HG03095 (cell line): ENCODE measurements around the gene GPR32.
"Not testable (repeated sequence)": the region's sequence is repeated elsewhere in the genome, so short reads cannot be mapped to it uniquely, and the experiment has no call there.

ENCODE experiments used
- ATAC-seq: cut with Tn5 transposase; IDR thresholded peaks from one replicate; pipeline ENCODE4 v1.9.1; 2021; ENCODE audit warnings: moderate library complexity; ENCODE audit not compliant: unreplicated experiment

Gene GPR32

DNA sequence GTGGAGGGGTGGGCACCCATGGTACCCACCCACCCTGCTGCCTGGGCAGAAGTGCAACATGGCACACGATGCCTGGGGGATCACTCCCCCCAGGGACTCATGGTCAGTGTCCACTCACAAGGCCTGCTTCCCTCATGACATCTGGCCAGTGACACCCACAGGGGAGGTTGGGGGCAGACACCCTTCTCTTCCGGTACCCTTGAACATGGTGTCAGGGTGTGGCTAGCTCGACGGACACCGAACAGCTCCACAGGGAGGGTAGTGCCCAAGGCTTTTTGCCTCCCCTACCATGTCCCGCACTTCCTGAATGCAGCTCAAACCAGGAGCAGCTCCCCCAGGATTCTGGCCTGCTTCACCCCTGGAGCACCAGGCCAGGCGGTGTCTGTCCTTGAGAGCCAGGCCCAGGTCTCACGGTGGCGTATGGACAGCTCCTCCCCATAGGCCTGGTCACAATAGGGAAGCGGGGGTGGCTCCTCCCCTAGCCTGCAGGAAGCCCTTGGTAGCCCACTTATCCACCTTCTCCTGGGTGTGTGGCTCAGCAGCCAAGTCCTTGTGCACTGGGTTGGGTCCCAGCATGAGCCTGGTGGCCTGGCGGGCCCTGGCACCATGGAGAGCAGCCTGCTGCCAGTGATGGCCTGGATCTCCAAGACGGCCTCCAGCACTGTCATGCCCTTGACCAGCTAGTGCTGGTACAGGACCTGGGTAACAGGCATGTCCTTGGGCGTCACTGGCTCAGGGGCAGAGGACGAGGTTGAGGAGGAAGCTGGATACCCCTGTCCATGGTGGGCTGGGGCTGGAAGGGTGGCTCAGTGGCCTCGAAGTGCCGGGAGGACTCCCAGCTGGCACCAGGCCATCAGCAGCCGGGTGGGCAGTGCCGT lies 27.8 kb downstream of the GPR32 start:
- no peak for ATAC-seq

DNA sequence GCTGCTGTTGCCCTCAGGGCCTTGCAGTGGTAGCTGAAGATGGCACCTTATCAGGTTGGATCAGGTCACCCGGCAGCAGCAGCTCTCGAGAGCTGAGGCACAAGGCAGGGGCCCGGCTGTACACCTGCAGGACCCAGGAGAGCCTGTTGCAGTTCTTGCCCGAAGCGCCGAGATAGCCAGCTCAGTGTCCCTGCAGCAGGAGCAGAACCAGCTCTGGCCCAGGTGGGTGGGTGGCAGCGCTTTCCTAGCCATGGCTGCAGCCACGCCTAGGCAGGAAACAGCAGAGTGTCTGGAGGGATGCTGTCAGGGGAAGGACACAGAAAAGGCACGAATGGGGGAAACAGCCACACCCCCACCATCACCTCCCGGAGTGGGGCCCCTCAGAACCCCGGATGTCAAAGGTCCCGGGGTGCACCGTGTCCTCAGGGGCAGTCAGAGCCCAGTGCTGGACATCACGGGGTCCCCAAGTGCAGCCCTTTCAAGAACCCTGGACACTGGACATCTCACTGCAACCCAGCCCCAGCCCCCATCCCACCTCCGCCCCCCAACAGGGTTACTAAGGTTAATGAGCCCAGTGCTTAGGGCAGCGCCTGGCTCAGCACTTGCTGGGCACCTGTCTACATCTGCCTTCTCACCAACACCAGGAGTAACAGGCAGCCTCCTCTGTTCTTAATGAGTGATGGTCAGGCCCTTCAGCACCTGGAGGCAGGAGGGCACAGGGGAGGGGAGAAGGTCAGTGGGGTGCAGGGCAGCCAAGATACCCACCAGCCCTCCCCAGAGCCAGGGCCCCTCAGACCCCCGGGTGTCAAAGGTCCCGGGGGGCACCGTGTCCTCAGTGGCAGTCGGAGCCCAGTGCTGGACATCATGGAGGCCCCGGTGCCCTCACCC lies 28.6 kb downstream of the GPR32 start:
- no peak for ATAC-seq

DNA sequence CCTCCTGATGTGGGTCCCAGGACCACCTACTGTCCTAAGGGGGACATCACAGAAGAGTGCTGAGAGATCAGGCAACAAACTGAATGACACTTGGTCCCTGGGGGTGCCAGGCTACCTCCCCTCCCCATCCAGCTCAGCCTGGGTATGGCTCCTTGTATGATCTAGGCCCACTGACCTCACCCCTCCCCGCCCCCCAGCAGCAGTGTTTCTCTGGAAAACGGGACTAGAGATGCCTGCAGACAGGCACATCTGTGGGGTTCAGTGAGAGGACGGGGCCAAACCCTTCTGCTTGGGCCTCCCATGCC lies 29.2 kb downstream of the GPR32 start:
- ATAC-seq = no peak

DNA sequence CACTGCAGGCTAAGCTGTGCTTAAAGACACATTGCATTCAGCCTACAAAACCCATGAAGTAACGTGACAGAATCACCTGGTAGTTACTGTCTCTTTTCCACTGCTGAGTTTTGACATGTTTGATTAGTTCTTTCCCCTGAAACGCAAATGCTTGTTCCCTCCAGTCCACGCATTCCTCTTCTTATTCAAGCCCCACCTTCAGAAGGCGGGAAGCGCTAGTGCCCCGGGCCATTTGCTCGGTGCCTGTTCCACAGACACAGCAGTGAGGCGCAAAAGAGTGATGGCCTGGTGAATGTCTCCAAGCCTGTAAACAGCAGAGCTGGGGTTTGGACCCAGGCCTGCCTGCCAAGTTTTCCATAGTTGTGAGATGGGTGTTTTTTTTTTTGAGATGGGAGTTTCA lies 30.8 kb downstream of the GPR32 start:
- ATAC-seq = no peak

DNA sequence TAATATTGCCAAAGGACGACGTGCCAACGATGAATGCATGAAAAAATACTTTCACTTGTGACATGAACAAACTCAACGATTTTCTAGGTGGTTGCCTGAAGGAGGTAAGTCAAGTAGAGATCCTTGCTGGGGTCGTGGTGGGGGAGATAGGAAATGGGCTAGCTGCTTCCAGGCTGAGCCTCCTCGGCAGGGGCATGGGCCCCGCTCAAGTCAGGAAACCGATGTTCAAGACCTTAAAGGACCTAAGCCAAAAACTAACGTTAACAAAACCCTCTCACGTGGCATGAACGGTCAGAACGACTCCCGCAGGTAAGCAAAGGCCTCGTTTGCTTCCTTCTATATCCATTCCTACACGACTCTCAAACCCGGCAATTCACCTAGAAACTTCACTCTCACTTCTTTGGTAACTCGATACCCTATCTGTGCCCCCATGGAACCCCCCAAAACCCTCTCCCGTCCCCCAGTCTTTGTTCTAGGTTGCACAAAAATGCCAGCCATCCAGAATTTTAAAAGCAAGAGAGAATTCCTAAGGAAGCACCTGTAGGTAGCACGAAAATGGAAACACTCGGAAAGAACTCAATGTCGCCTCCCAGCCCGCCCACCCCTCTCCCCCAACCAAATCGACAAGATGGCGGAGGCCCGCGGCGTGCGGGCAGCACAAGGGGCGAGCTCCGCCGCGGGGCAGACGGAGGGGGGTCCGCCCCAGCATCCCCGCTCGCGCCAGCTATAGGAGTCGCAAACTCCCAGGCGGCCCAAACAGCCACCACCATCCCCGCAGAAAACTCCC lies 33.6 kb downstream of the GPR32 start:
- no peak for ATAC-seq

DNA sequence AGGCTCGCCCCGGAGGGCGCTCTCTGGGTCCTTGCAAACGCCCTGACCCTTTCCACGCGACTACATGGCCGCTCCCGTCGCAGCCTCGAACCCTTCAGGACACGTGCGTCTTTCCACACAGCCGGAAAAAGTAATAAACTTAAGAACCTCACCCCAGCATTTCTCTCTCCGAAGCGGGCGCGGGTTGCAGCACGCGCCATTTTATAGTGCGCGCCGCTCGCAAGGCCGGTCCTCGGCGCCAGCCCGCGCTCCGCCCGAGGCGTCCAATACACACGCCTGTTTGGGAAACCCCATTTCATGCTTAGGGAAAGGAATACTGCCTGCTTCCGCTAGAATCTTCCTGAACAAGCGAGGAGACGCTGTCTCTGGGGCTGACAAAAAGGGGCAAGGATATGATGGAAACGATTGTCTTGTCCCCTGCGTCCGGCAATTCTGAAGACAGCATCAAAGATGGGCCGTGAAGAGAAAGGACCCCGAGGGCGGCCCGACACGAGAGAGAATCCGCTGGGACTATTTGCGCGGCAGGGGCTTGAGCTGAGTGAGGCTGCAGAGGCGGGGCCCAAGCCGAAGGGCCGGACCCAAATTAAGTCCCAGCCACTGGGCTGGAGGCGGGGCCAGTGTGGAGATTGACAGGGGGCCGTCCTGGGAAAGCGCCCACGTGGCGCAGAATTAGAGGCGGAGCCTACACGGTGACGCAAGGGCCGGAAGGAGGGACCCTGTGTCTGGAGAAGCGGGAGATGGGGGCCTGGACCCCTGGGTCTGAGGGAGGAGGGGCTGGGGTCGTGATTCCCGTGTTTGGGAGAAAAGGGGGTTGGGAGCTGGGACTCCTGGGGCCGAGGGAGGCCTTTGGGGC lies 34.4 kb downstream of the GPR32 start:
- peak; percentile 92 for ATAC-seq

DNA sequence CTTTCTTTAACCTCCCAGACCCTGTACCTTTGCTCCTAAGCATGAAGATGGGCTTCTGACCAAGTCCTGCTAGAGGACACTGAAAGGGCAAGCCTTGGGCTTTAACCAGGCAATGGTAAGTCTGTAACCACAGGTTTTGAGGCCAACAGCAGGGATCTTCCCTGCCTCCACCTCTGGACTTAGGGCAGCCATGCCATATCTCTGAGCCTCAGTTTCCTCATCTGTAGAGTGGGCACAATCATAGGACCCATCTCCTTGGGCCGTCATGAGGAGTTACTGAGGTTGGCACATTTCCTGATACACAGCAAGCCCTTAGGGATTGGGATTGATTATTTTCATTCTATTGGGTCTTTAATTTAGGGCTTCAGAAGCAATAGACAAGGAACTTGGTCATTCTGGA lies 38.6 kb downstream of the GPR32 start:
- ATAC-seq = no peak

DNA sequence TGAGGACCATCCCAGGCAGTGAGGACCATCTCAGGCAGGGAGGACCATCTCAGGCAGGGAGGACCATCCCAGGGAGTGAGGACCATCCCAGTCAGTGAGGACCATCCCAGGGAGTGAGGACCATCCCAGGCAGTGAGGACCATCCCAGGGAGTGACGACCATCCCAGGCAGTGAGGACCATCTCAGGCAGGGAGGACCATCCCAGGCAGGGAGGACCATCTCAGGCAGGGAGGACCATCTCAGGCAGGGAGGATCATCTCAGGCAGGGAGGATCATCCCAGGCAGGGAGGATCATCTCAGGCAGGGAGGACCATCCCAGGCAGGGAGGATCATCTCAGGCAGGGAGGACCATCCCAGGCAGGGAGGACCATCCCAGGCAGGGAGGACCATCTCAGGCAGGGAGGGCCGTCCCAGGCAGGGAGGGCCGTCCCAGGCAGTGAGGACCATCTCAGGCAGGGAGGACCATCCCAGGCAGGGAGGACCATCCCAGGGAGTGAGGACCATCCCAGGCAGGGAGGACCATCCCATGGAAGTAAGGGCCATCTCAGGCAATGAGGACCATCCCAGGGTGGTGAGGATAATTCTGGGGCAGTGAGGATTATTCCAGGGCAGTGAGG lies 41.5 kb downstream of the GPR32 start:
- not testable (repeated sequence) for ATAC-seq

DNA sequence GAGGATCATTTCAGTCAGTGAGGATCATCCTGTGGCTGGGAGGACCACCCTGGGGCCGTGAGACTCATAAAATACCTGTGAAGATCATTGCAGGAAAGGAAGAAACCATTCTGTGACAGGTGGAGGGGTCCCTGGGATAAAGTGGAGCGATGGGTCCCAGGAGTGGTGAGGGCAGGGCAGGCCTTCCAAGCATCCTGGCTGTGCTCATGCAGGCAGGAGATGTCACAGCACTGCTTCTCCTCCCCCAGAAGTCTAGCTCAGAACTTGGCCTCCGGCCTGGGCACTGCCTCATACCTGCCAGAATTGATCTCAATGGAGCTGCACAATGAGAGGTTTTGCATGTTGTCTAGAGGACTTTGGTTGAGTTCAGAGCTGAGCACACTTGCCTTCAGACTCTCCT lies 42.2 kb downstream of the GPR32 start:
- no peak for ATAC-seq

DNA sequence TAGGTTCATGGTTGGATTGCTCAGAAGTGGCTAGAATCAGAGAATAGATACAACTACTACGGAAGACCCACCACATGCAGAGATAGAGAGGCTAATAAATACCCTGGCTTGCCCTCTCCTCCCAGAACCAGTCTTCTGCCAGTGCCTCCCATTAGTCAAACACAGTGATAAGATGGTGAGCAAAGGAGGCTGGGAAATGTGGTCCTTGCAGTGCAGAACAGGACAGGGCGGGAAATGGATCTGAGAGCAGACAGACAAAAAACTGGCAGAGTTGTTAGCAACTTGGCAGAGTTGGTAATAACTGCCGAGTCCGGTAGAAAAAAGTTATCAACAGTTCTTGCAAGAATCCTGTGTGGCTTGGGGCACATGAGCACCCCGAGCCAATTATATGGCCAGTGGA lies 44.6 kb downstream of the GPR32 start:
- no peak for ATAC-seq

DNA sequence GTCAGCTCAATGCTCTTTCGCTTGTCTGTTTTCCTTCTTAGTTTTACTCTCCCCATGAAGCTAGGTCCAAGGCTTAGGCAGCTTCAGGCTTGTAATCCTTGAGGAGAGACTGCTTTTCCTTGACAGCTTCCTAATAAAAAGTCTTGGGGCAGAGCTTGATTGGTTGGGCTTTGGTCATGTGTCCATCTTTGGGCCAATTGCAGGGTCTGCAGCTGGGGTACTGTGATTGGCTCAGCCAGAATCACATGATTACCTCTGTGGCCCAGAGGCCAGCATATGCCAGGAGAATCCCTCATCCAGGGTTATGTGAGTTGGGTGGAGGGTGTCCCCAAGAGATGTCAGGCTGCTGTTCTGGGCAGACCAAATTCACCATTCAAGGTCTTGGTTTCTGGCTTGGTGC lies 45.2 kb downstream of the GPR32 start:
- no peak for ATAC-seq

DNA sequence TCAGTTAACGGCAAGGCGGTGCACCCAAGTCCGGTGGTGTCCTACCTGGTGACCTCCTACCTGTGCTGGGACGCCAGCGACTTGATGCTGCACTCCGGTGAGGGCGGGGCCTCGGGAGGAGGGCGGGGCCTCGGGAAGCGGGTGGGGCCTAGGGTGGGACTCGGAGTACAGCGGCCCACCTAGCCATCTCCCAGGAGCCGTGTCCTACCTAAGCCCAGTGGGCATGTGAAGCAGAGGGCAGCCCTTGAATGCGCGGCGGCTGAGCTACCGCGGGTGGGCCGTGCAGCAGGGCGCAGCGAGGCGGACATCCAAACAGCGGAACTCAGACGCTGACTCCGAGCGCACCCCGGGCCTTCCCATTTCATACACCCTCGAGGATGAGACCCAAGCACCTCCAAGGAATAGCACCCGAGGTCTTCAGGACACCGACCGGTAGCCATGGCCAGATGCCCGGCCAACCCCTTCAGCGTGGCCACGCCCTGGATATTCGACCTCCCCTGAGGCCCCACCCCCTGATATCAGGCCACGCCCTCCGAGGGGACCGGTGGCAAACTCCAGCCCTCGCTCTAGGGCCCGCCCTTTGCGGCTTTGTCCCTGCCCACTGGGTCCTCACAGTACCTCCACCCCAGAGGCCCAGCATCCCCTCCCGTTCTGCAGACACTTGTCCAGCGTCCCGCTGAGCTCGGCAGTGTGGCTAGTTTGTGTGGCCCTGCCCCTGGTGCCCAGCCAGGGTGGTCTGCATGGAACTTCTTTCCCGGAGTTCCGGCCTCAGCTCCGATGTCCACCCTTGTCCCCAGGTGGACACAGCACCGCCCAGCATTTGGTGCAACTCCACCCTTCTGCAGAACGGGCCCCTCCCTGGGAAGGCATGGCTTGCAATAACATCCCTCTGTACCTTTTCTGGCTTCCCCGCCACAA lies 47.9 kb downstream of the GPR32 start:
- ATAC-seq = peak; percentile 54

DNA sequence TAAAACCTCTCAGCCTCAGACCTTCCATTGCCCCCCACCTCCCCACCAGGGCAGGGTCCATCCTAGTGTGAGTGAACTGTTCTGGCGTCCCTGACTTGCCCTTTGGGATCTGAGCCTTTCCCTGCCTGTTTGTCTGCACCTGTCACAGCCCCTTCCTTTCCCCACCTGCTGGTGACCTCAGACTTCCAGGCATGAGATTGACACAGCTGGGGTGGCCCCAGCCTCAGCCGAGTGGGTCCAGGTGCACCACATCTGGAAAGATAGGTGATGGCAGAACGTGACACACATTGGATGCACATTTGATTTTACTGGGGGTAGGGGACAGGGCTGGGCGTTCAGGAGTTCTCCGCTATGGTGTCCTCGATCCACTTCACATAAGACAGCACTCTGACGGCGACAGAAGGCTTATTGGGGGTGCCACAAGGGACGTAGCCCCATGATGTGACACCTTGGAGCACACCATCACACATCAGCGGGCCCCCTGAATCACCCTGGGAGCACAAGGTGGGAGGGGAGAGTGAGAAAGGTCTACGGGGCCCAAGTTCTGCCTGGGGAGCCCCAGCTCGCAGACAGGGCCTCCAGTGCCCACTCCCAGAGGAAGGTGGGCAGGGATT lies 48.7 kb downstream of the GPR32 start:
- no peak for ATAC-seq

DNA sequence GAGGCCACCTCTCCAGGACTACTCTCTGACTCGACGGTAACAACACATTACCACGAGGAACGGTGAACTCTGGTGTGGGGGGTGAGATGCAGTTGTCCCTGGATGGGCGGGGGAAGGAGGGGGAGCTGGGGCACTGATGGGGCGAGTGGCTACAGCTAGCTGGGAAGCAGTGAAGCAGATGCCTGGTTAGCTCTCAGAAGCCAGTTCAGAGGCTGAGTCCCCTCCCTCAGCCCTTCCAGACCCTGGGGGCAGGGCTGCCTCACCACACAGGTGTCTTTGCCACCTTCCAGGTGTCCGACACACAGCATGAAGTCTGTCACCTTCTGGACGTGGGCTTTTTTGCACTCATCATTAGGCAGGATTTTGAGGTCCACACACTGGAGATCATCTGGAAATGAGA lies 49.4 kb downstream of the GPR32 start:
- no peak for ATAC-seq

DNA sequence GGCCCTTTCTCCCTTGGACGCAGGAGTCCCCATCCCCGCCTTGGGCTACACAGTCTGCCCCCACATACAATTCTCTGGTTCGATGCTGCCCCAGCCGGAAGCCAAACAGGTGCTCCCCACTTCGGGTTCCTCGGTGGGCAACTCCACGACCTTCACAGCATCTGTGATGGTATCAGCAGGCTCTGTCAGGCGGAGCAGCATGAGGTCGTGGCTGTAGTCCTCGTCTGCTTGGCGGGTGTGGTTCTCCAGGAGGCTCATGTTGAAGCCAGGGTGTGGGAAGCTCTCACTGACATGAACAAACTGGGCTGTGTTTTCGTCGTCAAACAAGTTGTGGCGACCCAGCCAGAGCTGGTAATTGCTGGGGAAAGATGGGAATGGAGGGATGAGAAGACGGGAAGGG lies 49.8 kb downstream of the GPR32 start:
- no peak for ATAC-seq

DNA sequence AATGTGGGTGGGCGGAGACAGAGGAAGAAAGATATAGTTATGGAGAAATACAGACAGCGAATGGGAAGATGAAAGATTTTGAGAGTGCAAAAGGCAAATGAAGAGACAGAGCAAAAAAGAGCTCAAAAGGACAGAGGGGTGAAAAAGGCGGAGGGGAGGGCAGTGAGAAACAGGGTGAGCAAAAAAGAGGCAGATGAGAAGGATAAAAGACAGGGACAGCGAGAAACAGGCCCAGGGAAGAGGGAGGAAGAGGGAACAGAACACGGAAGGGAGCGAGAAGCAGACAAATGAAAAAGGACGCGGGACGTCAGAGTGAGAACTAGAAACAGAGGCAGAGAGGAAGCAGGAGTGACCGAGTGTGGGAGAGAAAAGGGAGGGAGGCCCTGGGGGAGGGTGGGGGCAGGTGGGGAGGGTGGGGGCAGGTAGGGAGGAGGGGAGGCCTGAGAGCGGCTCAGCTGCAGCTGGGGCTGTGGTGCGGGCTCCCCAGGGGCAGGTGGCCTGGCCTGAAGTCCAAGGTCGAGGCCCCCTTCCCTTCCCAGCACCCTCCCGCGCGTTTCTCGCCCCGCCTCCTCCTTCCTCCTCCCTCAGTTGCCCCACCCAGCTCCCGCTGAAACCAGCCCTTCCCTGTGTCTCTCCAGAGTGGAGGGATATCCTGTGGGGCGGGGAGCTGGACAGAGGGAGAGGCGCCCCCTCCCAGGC lies 50.4 kb downstream of the GPR32 start:
- no peak for ATAC-seq

DNA sequence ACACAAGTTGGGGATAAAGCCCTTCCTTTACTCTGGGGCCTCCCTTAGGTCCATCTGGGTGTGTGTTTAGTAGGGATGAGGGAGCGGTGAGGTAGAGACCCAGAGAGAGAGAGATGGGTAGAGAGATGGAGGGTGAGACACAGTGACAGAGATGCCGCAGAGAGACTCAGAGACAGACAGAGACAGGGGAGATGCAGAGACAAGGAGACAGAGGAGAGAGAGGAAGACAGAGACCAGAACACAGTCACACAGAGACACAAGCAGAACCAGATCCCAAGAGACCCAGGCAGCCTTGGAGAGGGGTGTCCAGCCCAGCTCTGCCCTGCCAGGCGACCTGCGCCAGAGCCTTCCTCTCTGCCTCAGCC lies 51.0 kb downstream of the GPR32 start:
- ATAC-seq = no peak
